Epithelial cell of esophagus (primary cell): Measurements from ENCODE around the gene ATPAF1.
A peak's percentile ranks its signal among the peaks of the same experiment; 100 is the strongest.
"Not testable (repeated sequence)": the region's sequence is repeated elsewhere in the genome, so short reads cannot be mapped to it uniquely, and the experiment has no call there.

Experiments used
- DNase-seq: peaks from one replicate; pipeline ENCODE4 v3.0.0; 2010; ENCODE audit warnings: low read depth
- H3K4me3 ChIP-seq: 2 replicates; pipeline ENCODE4 v1.5.1; 2011; ENCODE audit warnings: mild to moderate bottlenecking, low read length, control low read depth
- TF ChIP-seq, protein P1 (sequence below): IDR thresholded peaks from 2 replicates; pipeline ENCODE4 v1.5.1; 2011; ENCODE audit warnings: low read depth, mild to moderate bottlenecking, low read length, control low read depth, inconsistent platforms; ENCODE audit not compliant: insufficient read depth; ENCODE audit errors: missing control alignments

The ATPAF1 gene

DNA sequence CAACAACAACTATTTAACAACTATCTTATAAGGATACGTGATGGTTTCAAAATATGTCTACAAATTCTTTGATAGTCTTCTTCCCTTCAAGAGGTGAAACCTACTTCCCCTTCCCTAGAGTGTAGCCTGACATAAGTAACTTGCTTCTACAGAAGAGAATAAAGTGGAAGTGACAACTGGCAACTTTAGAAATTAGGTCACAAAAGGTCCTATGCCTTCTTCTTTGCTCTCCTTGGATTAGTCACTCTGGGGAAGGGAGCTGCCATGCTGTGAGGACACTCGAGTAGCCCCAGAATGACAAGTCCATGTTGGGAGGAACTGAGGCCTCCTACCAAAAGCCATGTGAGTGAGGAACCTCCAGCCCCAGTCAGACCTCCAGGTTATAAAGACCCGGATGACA is 31.5 kb upstream of the ATPAF1 start:
- no peak overlapping the region for H3K4me3 ChIP-seq
- no peak for DNase-seq
- TF ChIP-seq, protein P1, sequence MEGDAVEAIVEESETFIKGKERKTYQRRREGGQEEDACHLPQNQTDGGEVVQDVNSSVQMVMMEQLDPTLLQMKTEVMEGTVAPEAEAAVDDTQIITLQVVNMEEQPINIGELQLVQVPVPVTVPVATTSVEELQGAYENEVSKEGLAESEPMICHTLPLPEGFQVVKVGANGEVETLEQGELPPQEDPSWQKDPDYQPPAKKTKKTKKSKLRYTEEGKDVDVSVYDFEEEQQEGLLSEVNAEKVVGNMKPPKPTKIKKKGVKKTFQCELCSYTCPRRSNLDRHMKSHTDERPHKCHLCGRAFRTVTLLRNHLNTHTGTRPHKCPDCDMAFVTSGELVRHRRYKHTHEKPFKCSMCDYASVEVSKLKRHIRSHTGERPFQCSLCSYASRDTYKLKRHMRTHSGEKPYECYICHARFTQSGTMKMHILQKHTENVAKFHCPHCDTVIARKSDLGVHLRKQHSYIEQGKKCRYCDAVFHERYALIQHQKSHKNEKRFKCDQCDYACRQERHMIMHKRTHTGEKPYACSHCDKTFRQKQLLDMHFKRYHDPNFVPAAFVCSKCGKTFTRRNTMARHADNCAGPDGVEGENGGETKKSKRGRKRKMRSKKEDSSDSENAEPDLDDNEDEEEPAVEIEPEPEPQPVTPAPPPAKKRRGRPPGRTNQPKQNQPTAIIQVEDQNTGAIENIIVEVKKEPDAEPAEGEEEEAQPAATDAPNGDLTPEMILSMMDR, result no peak

GRCh38 chr1:46697053-46697452 is 28.9 kb upstream of the ATPAF1 start:
- DNase-seq, result no peak
- TF ChIP-seq, protein P1, result no peak
- H3K4me3 ChIP-seq, result no peak overlapping the region

DNA sequence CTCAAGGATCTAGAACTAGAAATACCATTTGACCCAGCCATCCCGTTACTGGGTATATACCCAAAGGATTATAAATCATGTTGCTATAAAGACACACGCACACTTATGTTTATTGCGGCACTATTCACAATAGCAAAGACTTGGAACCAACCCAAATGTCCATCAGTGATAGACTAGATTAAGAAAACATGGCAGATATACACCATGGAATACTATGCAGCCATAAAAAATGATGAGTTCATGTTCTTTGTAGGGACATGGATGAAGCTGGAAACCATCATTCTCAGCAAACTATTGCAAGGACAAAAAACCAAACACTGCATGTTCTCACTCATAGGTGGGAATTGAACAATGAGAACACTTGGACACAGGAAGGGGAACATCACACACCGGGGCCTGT is 26.5 kb upstream of the ATPAF1 start:
- not testable (repeated sequence) for DNase-seq

DNA sequence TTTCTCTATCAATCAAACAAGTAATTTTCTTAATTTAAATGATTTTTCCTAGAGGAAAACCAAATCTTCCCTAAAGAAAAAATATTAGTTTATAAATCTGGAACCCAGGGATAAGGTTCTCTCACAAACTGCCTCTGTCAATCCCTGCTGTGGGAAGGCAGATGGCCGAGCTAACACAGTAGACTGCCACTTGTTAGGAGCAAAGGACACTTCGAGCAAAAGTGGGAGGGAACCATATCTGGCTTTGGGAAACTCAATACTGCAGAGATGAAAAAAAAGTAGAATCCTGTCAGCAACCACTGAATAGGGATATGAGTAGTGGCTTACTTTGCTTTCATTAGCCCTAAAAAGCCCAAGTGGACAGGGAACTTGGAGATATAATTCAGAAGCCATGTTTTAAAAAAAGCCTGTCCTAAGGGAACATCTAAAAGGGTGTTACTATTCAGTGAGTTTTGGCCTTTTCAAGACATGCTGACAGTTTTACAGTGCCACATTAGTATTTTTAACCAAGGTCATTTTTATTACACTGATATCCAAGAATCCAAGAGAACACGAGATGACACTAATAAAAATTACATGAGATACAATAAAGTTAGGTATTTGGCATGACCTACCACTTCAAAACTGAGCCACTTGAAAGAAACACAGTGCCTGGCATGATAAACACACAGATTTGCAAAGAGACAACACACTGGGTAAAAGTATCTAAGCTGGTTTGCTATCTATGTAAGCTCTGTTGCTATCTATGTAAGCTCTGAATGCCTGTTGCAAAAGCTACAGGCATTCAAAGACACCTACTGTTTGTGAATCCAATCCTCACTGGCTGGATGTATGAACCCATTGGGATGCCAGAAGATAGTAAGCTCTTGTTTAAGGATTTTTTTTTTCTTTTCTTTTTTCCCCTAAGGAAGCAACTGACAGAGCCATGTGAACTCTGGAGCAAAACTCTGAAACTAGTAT is 24.9 kb upstream of the ATPAF1 start:
- TF ChIP-seq, protein P1, result no peak
- no peak for DNase-seq
- no peak overlapping the region for H3K4me3 ChIP-seq

More for the DNA sequence above, 26.5 kb upstream of the ATPAF1 start:
- H3K4me3 ChIP-seq, result not testable (repeated sequence)

DNA sequence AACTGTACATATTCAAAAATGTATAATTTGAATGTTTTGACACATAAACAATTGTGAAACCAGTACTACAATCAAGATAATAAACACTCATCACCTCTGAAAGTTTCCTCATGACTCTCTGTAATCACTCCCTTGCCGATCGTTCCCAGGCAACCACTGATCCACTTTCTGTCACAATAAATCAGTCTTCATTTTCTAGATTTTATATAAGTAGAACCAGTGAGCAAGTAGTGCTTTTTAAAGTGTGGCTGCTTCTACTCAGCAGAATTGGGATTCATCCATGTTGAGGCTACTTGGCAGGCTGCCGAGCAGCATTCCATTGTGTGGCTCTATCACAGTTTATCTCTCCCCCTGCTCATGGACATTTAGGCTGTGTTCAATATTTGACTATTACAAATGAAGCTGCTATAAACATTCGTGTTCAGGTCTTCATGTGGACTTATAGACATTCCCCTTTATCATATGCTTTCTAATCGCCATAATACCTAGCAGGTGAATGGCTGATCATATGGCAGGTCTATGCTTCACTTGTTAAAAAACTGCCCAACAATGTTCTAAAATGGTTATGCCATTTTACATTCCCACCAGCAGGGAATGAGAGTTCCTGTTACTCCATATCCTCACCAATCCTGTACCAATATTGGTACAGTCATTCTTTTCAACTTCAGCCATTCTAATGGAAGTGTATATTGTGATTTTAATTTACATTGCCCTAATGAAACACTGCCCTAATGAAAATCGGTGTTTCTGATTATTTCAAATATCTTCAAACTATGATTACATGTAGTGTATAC is 24.0 kb upstream of the ATPAF1 start:
- no peak for DNase-seq
- TF ChIP-seq, protein P1, result peak; percentile 3

DNA sequence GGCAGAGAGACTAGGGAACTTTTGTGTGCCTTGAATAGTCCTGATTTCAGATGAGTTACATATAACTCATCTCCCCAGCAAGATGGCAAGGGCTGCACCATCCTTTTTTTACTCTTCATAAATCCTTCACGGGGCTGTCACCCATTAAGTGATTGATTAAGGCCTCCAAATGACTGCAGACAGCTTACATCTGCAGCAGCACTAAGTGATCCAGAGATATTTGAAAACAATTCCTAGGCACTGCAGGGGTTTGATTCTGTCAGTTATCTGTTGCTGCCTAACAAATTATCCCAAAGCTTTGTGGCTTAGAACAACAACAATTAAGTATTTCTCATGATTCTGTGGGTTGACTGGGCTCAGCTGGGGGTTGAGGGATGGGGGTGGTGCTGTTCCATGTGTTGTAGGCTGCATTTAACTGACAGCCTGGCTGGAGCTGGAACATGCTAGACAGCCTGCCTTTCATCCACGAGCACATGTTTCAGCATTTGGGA is 22.8 kb upstream of the ATPAF1 start:
- no peak for DNase-seq
- no peak overlapping the region for H3K4me3 ChIP-seq
- TF ChIP-seq, protein P1, result no peak

More for the DNA sequence above, 24.0 kb upstream of the ATPAF1 start:
- H3K4me3 ChIP-seq, result no peak overlapping the region

DNA sequence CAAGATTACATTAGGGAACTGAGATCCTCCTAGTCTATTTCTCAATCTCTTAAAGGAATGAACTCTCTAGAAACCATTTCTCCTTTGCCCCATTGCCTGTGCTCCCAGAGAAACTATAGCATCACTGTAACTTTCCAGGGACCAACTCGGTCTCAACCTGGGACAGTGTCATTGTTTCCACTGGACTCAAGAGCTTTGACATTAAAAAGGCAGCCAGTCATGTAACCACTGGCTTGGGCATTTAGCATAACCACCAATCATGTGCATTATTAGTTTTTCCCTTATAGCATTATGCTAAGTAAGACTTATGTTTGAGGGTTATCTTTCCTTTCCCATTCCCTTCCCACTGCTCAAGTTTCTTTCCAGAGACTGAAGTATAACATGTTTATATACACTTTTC is 21.7 kb upstream of the ATPAF1 start:
- DNase-seq, result no peak
- no peak overlapping the region for H3K4me3 ChIP-seq
- TF ChIP-seq, protein P1, result no peak
